Astrocyte of the cerebellum (primary cell): ENCODE results near the gene MICAL1.

Experiments
- DNase-seq: peaks from one replicate; pipeline ENCODE4 v3.0.0-alpha.2; 2011; ENCODE audit warnings: low read depth
- H3K4me3 ChIP-seq: 2 replicates; pipeline ENCODE4 v1.5.1; 2011; ENCODE audit warnings: mild to moderate bottlenecking, low read depth, low read length, moderate library complexity
- in situ Hi-C: cut with HindIII; loops from 2 replicates; pipeline ENCODE4 v1.10.0; 2017; ENCODE audit warnings: low sequenced_read_pairs
- TF ChIP-seq, protein P1 (sequence below): IDR thresholded peaks from 2 replicates; pipeline ENCODE4 v1.5.1; 2012; ENCODE audit warnings: low read length, low read depth, moderate library complexity, mild to moderate bottlenecking; ENCODE audit errors: missing control alignments

Gene MICAL1

DNA sequence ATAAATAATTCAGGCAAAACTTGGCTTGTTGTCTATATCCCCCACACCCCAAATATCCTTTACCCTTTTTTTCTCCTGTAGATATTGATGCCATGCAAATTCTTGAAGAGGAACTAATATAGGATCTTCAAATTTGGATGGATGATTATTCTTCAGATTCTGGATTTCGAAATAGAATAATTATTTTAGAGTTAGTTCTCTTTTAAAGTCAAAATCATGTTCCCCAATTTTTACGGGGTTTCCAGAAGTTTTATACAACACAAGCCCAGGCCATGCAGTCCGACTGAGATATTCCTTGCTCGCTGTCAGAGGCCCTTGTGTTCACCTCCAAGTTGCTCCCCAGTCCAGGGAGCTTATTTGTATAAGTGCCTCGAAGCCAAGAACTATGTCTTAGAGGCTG lies 19.5 kb downstream of the MICAL1 start:
- TF ChIP-seq, protein P1, sequence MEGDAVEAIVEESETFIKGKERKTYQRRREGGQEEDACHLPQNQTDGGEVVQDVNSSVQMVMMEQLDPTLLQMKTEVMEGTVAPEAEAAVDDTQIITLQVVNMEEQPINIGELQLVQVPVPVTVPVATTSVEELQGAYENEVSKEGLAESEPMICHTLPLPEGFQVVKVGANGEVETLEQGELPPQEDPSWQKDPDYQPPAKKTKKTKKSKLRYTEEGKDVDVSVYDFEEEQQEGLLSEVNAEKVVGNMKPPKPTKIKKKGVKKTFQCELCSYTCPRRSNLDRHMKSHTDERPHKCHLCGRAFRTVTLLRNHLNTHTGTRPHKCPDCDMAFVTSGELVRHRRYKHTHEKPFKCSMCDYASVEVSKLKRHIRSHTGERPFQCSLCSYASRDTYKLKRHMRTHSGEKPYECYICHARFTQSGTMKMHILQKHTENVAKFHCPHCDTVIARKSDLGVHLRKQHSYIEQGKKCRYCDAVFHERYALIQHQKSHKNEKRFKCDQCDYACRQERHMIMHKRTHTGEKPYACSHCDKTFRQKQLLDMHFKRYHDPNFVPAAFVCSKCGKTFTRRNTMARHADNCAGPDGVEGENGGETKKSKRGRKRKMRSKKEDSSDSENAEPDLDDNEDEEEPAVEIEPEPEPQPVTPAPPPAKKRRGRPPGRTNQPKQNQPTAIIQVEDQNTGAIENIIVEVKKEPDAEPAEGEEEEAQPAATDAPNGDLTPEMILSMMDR, result no peak
- in situ Hi-C loops, result no loop called here
- no peak for DNase-seq
- H3K4me3 ChIP-seq, result no peak overlapping the region

DNA sequence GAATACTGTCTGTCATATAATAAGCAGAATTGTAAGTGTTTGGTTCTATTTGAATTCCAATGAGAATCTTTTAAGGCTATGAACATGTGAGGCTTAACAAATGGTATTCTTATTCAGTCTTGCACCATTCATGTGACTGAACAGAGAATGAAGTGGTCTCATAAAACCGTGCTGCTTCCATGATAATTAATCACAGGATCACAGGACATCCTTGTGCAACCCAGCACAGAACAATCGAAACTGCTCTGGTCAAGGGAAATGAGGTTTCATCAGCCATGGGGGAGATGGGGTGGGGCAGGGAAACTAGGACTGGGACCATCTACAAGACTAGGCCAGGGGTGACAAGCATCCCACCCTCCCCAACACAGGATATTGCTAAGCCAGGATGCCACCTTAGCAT lies 21.1 kb downstream of the MICAL1 start:
- in situ Hi-C loops, result no loop called here
- no peak overlapping the region for H3K4me3 ChIP-seq
- no peak for DNase-seq

DNA sequence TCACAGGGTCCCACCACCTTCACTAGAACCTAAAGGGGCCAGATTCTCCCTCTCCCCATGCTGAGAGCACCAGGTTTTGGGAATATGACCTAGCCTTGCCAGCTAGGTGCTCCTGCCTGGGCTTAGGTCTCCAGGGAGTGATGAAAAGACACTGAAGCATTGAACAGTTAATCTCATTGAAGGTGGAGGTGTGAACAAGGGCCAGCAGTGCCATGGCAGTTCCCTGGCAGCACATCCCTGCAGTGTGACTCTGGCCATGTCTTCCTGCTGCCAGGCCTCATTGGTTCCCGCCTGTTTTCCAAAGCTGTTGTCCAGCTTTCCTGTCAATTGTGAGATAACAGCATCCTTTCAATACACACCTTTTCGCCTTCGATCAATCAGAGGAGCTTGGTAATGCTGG lies 26.1 kb downstream of the MICAL1 start:
- H3K4me3 ChIP-seq, result no peak overlapping the region
- DNase-seq, result no peak
- TF ChIP-seq, protein P1, result no peak
- in situ Hi-C loops, result no loop called here

More for the DNA sequence above, 21.1 kb downstream of the MICAL1 start:
- TF ChIP-seq, protein P1, result no peak

DNA sequence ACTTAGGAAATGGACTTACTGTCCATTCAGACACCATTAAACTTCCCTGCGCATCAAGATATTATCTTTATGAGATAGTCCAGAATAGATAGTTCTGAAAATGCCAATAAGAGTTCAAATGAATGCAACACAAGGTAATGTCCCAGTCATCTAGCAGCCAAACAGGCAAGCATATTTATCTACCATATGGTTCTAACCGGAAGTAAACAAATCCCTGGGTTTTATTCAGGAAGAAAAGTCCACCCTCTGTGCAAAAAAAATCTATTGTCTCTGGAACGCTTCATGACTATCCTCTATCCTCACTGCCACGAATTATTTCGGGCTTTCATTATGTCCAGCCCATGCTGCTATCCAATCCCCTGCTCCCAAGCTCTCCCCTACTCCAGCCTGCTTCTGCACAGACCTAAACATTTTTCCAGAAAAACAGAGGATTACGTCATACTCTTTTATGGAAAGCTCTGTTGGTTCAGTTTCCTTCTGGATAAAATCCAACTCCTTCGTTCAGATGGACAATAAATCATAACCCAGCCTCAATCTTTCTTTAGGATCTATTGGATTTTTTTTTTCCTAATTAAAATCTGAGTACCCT lies 26.6 kb downstream of the MICAL1 start:
- in situ Hi-C loops, result no loop called here
- H3K4me3 ChIP-seq, result no peak overlapping the region
- TF ChIP-seq, protein P1, result no peak
- DNase-seq, result no peak

DNA sequence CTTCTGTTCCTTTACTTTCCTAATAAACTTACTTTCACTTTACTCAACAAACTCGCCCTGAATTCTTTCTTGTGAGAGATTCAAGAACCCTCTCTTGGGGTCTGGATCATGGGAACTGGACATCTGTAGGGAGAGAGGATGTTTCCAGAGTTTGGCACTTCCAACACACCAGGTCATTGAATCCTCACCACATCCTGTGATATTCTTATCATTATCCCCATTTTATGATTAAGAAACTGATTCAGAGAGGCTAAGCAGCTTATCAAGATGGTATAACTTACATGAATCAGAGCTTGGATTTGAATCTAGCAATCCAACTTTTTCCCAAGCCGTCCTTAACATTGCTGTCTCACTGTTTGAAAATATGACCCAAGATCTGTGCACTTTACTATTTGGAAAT lies 30.6 kb downstream of the MICAL1 start:
- in situ Hi-C loops, result no loop called here
- TF ChIP-seq, protein P1, result no peak
- H3K4me3 ChIP-seq, result no peak overlapping the region
- no peak for DNase-seq

DNA sequence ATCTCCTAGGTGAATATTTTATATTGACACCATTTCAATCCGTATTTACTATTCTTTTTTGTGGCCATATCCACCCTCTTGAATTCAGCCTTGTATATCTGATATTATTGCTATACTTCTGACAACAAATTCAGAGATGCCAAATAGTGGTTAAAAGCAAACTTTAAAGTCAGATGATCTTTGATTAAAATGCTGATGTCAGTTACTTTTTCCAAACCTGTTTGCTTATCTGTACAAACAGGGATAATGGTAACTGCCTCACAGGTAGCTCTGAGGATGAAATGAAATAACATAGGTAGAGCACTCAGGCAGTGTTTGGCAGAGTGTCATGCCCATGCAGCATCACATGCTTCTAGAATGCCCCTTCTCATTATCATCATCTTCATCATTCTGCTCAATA lies 34.4 kb downstream of the MICAL1 start:
- TF ChIP-seq, protein P1, result no peak
- H3K4me3 ChIP-seq, result no peak overlapping the region
- in situ Hi-C loops, result no loop called here
- no peak for DNase-seq
